ENCODE measurements around the gene S100B.

S100B gene

DNA sequence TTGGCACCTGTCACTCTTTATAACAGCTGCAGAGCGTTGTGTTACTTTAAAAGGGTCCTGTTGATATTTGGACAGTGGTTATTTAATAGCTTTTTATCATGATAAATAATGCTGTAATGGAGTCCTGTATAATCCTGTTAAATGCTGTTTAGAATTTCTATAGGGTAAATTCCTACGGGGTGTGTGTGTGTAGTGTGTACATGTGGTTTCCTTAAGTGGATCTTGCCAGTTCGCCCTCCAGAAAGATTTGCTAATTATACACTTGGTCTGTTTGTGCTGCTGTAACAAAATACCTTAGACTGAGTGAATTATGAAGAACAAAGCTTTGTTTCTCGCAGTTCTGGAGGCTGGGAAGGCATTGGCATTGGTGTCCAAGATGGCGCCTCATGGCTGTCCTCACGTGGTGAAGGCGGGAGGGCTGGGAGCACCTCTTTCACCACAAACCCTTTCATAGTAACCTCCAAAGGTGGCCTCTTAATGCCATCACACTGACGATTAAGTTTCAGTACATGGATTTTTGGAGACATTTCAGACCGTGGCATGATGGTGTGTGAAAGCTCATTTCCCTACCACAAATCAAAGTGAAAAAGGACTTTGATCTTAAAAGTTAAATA is 41.8 kb upstream of the S100B start:
- TF ChIP-seq TAF1 (IDR thresholded peaks at IDR 0.05; ENCODE audit: low read depth) (no peak), ZBTB7A (IDR thresholded peaks at IDR 0.05; ENCODE audit: low read depth) (no peak), YY1 (IDR thresholded peaks at IDR 0.05; ENCODE audit: low read depth) (no peak), TEAD4 (IDR thresholded peaks at IDR 0.05) (no peak), RAD21 (IDR thresholded peaks at IDR 0.05; ENCODE audit: low read depth) (no peak), CREB1 (IDR thresholded peaks at IDR 0.05; ENCODE audit: low read depth) (no peak), NFIC (IDR thresholded peaks at IDR 0.05) (no peak), EGR1 (IDR thresholded peaks at IDR 0.05) (no peak), FOXM1 (IDR thresholded peaks at IDR 0.05; ENCODE audit: borderline replicate concordance, low read depth) (no peak), TCF12 (IDR thresholded peaks at IDR 0.05; ENCODE audit: low read depth) (no peak), EP300 (IDR thresholded peaks at IDR 0.05; ENCODE audit: borderline replicate concordance) (no peak), CEBPB (IDR thresholded peaks at IDR 0.05) (no peak)
- TF ChIP-seq, protein P1, sequence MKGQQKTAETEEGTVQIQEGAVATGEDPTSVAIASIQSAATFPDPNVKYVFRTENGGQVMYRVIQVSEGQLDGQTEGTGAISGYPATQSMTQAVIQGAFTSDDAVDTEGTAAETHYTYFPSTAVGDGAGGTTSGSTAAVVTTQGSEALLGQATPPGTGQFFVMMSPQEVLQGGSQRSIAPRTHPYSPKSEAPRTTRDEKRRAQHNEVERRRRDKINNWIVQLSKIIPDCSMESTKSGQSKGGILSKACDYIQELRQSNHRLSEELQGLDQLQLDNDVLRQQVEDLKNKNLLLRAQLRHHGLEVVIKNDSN (IDR thresholded peaks at IDR 0.05): no peak
- TF ChIP-seq, protein P2, sequence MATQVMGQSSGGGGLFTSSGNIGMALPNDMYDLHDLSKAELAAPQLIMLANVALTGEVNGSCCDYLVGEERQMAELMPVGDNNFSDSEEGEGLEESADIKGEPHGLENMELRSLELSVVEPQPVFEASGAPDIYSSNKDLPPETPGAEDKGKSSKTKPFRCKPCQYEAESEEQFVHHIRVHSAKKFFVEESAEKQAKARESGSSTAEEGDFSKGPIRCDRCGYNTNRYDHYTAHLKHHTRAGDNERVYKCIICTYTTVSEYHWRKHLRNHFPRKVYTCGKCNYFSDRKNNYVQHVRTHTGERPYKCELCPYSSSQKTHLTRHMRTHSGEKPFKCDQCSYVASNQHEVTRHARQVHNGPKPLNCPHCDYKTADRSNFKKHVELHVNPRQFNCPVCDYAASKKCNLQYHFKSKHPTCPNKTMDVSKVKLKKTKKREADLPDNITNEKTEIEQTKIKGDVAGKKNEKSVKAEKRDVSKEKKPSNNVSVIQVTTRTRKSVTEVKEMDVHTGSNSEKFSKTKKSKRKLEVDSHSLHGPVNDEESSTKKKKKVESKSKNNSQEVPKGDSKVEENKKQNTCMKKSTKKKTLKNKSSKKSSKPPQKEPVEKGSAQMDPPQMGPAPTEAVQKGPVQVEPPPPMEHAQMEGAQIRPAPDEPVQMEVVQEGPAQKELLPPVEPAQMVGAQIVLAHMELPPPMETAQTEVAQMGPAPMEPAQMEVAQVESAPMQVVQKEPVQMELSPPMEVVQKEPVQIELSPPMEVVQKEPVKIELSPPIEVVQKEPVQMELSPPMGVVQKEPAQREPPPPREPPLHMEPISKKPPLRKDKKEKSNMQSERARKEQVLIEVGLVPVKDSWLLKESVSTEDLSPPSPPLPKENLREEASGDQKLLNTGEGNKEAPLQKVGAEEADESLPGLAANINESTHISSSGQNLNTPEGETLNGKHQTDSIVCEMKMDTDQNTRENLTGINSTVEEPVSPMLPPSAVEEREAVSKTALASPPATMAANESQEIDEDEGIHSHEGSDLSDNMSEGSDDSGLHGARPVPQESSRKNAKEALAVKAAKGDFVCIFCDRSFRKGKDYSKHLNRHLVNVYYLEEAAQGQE (IDR thresholded peaks at IDR 0.05; ENCODE audit: low read depth): no peak
- TF ChIP-seq, protein P3, sequence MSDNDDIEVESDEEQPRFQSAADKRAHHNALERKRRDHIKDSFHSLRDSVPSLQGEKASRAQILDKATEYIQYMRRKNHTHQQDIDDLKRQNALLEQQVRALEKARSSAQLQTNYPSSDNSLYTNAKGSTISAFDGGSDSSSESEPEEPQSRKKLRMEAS (IDR thresholded peaks at IDR 0.05): no peak

DNA sequence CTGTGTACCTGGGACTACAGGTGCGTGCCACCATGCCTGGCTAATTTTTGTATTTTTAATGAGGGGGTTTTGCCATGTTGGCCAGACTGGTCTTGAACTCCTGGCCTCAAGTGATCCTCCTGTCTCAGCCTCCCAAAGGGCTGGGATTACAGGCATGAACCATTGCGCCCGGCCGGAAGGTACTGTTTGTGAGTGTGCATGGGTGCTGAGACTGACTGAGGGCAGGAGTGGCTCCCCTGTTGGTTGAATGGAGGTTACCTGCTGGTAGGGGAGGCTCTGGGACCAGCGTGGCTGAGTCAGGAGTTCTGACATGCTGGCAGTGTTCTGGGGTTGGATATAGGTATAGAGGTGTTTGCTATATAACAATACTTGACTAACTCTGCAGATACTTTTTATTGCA is 41.0 kb upstream of the S100B start:
- TF ChIP-seq RAD21 (IDR thresholded peaks at IDR 0.05; ENCODE audit: low read depth) (no peak), TEAD4 (IDR thresholded peaks at IDR 0.05) (no peak), EP300 (IDR thresholded peaks at IDR 0.05; ENCODE audit: borderline replicate concordance) (no peak), YY1 (IDR thresholded peaks at IDR 0.05; ENCODE audit: low read depth) (no peak), CREB1 (IDR thresholded peaks at IDR 0.05; ENCODE audit: low read depth) (no peak), ZBTB7A (IDR thresholded peaks at IDR 0.05; ENCODE audit: low read depth) (no peak), TCF12 (IDR thresholded peaks at IDR 0.05; ENCODE audit: low read depth) (no peak), EGR1 (IDR thresholded peaks at IDR 0.05) (no peak), FOXM1 (IDR thresholded peaks at IDR 0.05; ENCODE audit: borderline replicate concordance, low read depth) (no peak), TAF1 (IDR thresholded peaks at IDR 0.05; ENCODE audit: low read depth) (no peak), CEBPB (IDR thresholded peaks at IDR 0.05) (no peak)
- TF ChIP-seq, protein P1 (IDR thresholded peaks at IDR 0.05): no peak
- TF ChIP-seq, protein P3 (IDR thresholded peaks at IDR 0.05): no peak

DNA sequence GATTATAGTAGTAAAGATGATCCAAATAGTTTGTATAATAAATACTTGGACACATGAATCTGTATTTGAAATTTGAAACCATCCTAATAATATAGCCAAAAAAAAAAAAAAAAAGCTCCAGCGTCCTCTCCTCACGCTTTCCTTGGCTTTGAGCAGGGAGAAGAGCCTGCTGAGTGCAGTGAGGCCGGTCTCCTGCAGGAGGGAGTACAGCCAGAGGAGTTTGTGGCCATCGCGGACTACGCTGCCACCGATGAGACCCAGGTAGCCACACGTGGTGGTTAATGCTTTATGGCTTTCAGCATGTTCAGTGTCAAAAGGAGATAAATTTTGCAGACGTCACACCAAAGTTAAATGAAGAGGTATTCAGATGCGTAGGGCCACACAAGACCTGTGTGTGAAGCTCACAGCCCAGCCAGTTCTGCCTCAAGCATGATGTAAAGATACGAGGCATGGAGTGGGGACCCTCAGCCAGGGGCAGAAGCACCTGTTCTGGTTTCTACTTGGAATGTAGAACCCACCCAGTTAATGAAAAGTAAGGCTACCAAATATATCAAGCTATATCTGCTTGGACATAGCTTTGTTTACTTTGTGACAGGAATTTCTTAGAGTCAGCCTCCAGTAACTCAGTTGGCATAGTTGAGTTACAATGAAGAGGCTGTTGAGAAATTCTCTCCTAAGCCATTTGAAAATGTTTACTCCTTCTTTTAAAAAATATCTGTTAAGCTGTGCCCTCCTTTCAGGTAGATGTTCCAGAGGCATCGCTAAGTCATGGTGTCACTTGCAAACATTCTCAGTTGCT is 38.7 kb upstream of the S100B start:
- no peak for TF ChIP-seq EP300 (IDR thresholded peaks at IDR 0.05; ENCODE audit: borderline replicate concordance)
- TF ChIP-seq, protein P3 (IDR thresholded peaks at IDR 0.05): no peak
- TF ChIP-seq, protein P1 (IDR thresholded peaks at IDR 0.05): no peak
- no peak for TF ChIP-seq ZBTB7A (IDR thresholded peaks at IDR 0.05; ENCODE audit: low read depth)
- TF ChIP-seq YY1 (IDR thresholded peaks at IDR 0.05; ENCODE audit: low read depth): no peak
- TF ChIP-seq NFIC (IDR thresholded peaks at IDR 0.05): no peak
- no peak for TF ChIP-seq FOXM1 (IDR thresholded peaks at IDR 0.05; ENCODE audit: borderline replicate concordance, low read depth)
- no peak for TF ChIP-seq TEAD4 (IDR thresholded peaks at IDR 0.05)
- no peak for TF ChIP-seq CREB1 (IDR thresholded peaks at IDR 0.05; ENCODE audit: low read depth)

DNA sequence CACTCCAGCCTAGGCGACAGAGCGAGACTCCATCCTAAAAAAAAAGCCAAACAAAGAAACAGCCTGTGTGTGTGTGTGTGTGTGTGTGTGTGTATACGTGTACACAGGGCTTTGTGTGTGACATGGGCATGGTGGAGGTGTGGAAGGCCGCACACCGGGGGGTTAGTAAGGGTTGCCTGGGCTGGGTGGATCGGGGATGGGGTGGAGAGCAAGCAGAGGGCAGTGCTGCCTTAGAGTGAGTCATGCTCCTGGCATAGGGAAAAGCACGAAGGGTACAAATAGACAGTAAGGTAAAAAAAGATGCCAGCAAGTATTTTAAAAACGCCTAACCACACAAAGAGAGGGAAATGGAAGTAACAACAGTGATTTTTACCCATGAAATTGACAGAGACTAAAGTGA is 36.8 kb upstream of the S100B start:
- TF ChIP-seq CEBPB (IDR thresholded peaks at IDR 0.05) (no peak), EP300 (IDR thresholded peaks at IDR 0.05; ENCODE audit: borderline replicate concordance) (no peak), TAF1 (IDR thresholded peaks at IDR 0.05; ENCODE audit: low read depth) (no peak), NFIC (IDR thresholded peaks at IDR 0.05) (no peak), ZBTB7A (IDR thresholded peaks at IDR 0.05; ENCODE audit: low read depth) (no peak), FOXM1 (IDR thresholded peaks at IDR 0.05; ENCODE audit: borderline replicate concordance, low read depth) (no peak), YY1 (IDR thresholded peaks at IDR 0.05; ENCODE audit: low read depth) (no peak), CREB1 (IDR thresholded peaks at IDR 0.05; ENCODE audit: low read depth) (no peak), RAD21 (IDR thresholded peaks at IDR 0.05; ENCODE audit: low read depth) (no peak), TCF12 (IDR thresholded peaks at IDR 0.05; ENCODE audit: low read depth) (no peak), EGR1 (IDR thresholded peaks at IDR 0.05) (no peak), TEAD4 (IDR thresholded peaks at IDR 0.05) (no peak)
- TF ChIP-seq, protein P3 (IDR thresholded peaks at IDR 0.05): no peak
- TF ChIP-seq, protein P2 (IDR thresholded peaks at IDR 0.05; ENCODE audit: low read depth): no peak
- TF ChIP-seq, protein P1 (IDR thresholded peaks at IDR 0.05): no peak
